Trophoblast cell (in vitro differentiated cells and primary cell): ENCODE results near the gene WDR45.

Experiments used
- DNase-seq, 2 donors: peaks; one replicate each; pipeline ENCODE4 v3.0.0-alpha.2; 2016
- H2AFZ ChIP-seq: 2 replicates; pipeline ENCODE4 v1.6.1; 2013; ENCODE audit warnings: low read length, moderate library complexity, mild to moderate bottlenecking; ENCODE audit not compliant: insufficient read depth, poor library complexity
- H2AK5ac ChIP-seq: 2 replicates; pipeline ENCODE4 v1.6.1; 2013; ENCODE audit warnings: mild to moderate bottlenecking, low read length
- H2BK120ac ChIP-seq: 2 replicates; pipeline ENCODE4 v1.6.1; 2013; ENCODE audit warnings: low read length, mild to moderate bottlenecking, moderate library complexity; ENCODE audit not compliant: insufficient read depth, poor library complexity
- H2BK12ac ChIP-seq: 2 replicates; pipeline ENCODE4 v1.6.1; 2013; ENCODE audit warnings: mild to moderate bottlenecking, low read length, moderate library complexity
- H2BK5ac ChIP-seq: 2 replicates; pipeline ENCODE4 v1.6.1; 2013; ENCODE audit warnings: low read length, low read depth, moderate library complexity, mild to moderate bottlenecking; ENCODE audit not compliant: poor library complexity
- H3K14ac ChIP-seq: 2 replicates; pipeline ENCODE4 v1.6.1; 2013; ENCODE audit warnings: mild to moderate bottlenecking, low read length
- H3K18ac ChIP-seq: 2 replicates; pipeline ENCODE4 v1.6.1; 2013; ENCODE audit warnings: mild to moderate bottlenecking, low read length
- H3K23ac ChIP-seq: 2 replicates; pipeline ENCODE4 v1.6.1; 2013; ENCODE audit warnings: low read length
- H3K27ac ChIP-seq: 2 replicates; pipeline ENCODE4 v1.5.1; 2013; ENCODE audit warnings: low read depth, mild to moderate bottlenecking, inconsistent platforms, low read length, moderate library complexity
- H3K27me3 ChIP-seq: 2 replicates; pipeline ENCODE4 v1.6.1; 2013; ENCODE audit warnings: inconsistent platforms, mild to moderate bottlenecking, low read length, moderate library complexity; ENCODE audit not compliant: insufficient read depth
- H3K36me3 ChIP-seq, 2 experiments: 1 replicate in 1 of 2; 2 replicates in 1 of 2; pipeline ENCODE4 v1.6.1; 2013; ENCODE audit warnings: low read length in 2 of 2, mild to moderate bottlenecking in 2 of 2, moderate library complexity in 1 of 2; ENCODE audit not compliant: insufficient read depth in 2 of 2, control insufficient read depth in 1 of 2
- H3K4ac ChIP-seq: 2 replicates; pipeline ENCODE4 v1.6.1; 2013; ENCODE audit warnings: low read depth, mild to moderate bottlenecking, low read length, moderate library complexity
- H3K4me1 ChIP-seq, 2 experiments: 1 replicate in 1 of 2; 2 replicates in 1 of 2; pipeline ENCODE4 v1.6.1; 2013; ENCODE audit warnings: low read length in 2 of 2, mild to moderate bottlenecking in 2 of 2, moderate library complexity in 1 of 2; ENCODE audit not compliant: insufficient read depth in 2 of 2, control insufficient read depth in 1 of 2
- H3K4me2 ChIP-seq: 2 replicates; pipeline ENCODE4 v1.6.1; 2013; ENCODE audit warnings: inconsistent platforms, mild to moderate bottlenecking, low read length, moderate library complexity
- H3K4me3 ChIP-seq: 2 replicates; pipeline ENCODE4 v1.5.1; 2013; ENCODE audit warnings: mild to moderate bottlenecking, low read depth, low read length, inconsistent platforms
- H3K79me1 ChIP-seq: one replicate; pipeline ENCODE4 v1.6.1; 2013; ENCODE audit warnings: low read length
- H3K79me2 ChIP-seq: 2 replicates; pipeline ENCODE4 v1.6.1; 2013; ENCODE audit warnings: low read length, mild to moderate bottlenecking; ENCODE audit not compliant: control insufficient read depth, insufficient read depth, poor library complexity
- H3K9ac ChIP-seq: 2 replicates; pipeline ENCODE4 v1.6.1; 2013; ENCODE audit warnings: mild to moderate bottlenecking, low read length
- H3K9me3 ChIP-seq: 2 replicates; pipeline ENCODE4 v1.6.1; 2013; ENCODE audit warnings: low read depth, mild to moderate bottlenecking, control low read depth, inconsistent platforms, low read length; ENCODE audit not compliant: insufficient read depth
- H4K12ac ChIP-seq: 2 replicates; pipeline ENCODE4 v1.6.1; 2013; ENCODE audit warnings: low read depth, mild to moderate bottlenecking, low read length, moderate library complexity
- H4K8ac ChIP-seq: 2 replicates; pipeline ENCODE4 v1.6.1; 2013; ENCODE audit warnings: low read depth, mild to moderate bottlenecking, low read length, moderate library complexity
- H4K91ac ChIP-seq: one replicate; pipeline ENCODE4 v1.6.1; 2013; ENCODE audit warnings: low read depth, mild to moderate bottlenecking, low read length, moderate library complexity
- WGBS: extraction: QIAGEN DNeasy Blood & Tissue Kit; methylation state at CpG from one replicate; pipeline ENCODE4 v1.1.7; 2013; ENCODE audit warnings: missing lambda C conversion rate; ENCODE audit not compliant: insufficient read length, insufficient coverage; ENCODE audit errors: extremely low coverage; 5-methylcytosine and 5-hydroxymethylcytosine counted together

The WDR45 gene

GRCh38 chrX:49071877-49072711 lies 7.6 kb downstream of the WDR45 start:
- Histone ChIP-seq H2AFZ (no peak overlapping the region), H3K23ac (no peak overlapping the region), H3K27ac (no peak overlapping the region), H2AK5ac (no peak overlapping the region), H3K79me2 (peaks cover 2% of the 10 kb centered on the region), H4K91ac (no peak overlapping the region), H3K9ac (no peak overlapping the region), H3K79me1 (peaks cover 5% of the 10 kb centered on the region), H3K27me3 (no peaks in the 10 kb centered on the region), H3K18ac (no peak overlapping the region), H3K4me3 (no peak overlapping the region), H3K4me2 (no peak overlapping the region), H3K9me3 (no peaks in the 10 kb centered on the region), H3K36me3 (peaks cover 31 to 40% of the 10 kb centered on the region in 2 experiments), H4K8ac (no peak overlapping the region), H2BK5ac (no peak overlapping the region), H3K4me1 (peaks cover 0 to 12% of the 10 kb centered on the region in 2 experiments), H2BK12ac (no peak overlapping the region), H2BK120ac (no peak overlapping the region), H4K12ac (no peak overlapping the region), H3K14ac (no peak overlapping the region), H3K4ac (no peak overlapping the region)
- no CpG with 5 or more reads among the region's 63 CpGs for WGBS
- DNase-seq, result peak in 1 of 2 donors; percentile 32

- no peak overlapping the region for H3K14ac ChIP-seq
Observed at GRCh38 chrX:49070988-49071387, 8.7 kb downstream of the WDR45 start.

GRCh38 chrX:49069038-49069437 lies 10.6 kb downstream of the WDR45 start:
- no peak for DNase-seq
- Histone ChIP-seq H3K18ac (no peak overlapping the region), H3K4ac (no peak overlapping the region), H3K27ac (no peak overlapping the region), H2AK5ac (no peak overlapping the region), H3K9me3 (no peaks in the 10 kb centered on the region), H3K27me3 (no peaks in the 10 kb centered on the region), H2BK12ac (no peak overlapping the region), H4K12ac (no peak overlapping the region), H4K8ac (no peak overlapping the region), H4K91ac (no peak overlapping the region), H3K36me3 (peaks cover 43 to 51% of the 10 kb centered on the region in 2 experiments), H2BK5ac (no peak overlapping the region), H3K9ac (no peak overlapping the region), H3K4me1 (peaks cover 0 to 5% of the 10 kb centered on the region in 2 experiments), H3K4me2 (no peak overlapping the region), H3K4me3 (no peak overlapping the region), H2AFZ (no peak overlapping the region), H2BK120ac (no peak overlapping the region), H3K79me2 (peaks cover 2% of the 10 kb centered on the region), H3K14ac (no peak overlapping the region), H3K23ac (no peak overlapping the region), H3K79me1 (peaks cover 2% of the 10 kb centered on the region)
- WGBS, result no CpG with 5 or more reads among the region's 11 CpGs

More at GRCh38 chrX:49070988-49071387, 8.7 kb downstream of the WDR45 start:
- Histone ChIP-seq H3K9me3 (no peaks in the 10 kb centered on the region), H3K79me1 (peaks cover 5% of the 10 kb centered on the region), H3K18ac (no peak overlapping the region), H3K27me3 (no peaks in the 10 kb centered on the region), H3K4me2 (no peak overlapping the region), H2BK12ac (no peak overlapping the region), H4K8ac (no peak overlapping the region), H3K4me3 (no peak overlapping the region), H2AFZ (no peak overlapping the region), H3K27ac (no peak overlapping the region), H3K23ac (no peak overlapping the region), H4K91ac (no peak overlapping the region), H2AK5ac (no peak overlapping the region), H3K9ac (no peak overlapping the region), H3K79me2 (peaks cover 2% of the 10 kb centered on the region), H3K36me3 (peaks cover 31 to 40% of the 10 kb centered on the region in 2 experiments), H3K4ac (no peak overlapping the region), H2BK120ac (no peak overlapping the region), H2BK5ac (no peak overlapping the region), H4K12ac (no peak overlapping the region), H3K4me1 (peaks cover 0 to 10% of the 10 kb centered on the region in 2 experiments)
- WGBS, result no CpG with 5 or more reads among the region's 4 CpGs
- no peak for DNase-seq

DNA sequence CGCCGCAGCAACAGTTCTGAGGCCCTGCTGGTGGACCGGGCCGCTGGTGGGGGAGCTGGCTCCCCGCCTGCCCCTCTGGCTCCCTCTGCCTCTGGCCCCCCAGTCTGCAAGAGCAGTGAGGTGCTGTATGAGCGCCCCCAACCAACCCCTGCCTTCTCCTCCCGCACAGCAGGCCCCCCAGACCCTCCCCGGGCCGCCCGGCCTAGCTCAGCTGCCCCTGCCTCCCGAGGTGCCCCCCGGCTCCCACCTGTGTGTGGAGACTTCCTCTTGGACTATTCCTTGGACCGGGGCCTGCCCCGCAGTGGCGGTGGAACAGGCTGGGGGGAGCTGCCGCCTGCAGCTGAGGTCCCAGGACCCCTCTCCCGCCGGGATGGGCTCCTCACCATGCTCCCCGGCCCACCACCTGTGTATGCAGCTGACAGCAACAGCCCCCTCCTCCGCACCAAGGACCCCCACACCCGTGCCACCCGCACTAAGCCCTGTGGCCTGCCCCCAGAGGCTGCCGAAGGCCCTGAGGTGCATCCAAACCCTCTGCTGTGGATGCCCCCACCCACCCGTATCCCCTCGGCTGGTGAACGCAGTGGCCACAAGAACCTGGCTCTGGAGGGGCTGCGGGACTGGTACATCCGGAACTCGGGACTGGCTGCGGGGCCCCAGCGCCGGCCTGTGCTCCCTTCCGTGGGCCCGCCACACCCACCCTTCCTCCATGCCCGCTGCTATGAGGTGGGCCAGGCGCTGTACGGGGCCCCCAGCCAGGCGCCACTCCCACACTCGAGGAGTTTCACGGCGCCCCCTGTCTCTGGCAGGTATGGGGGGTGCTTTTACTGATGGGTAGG lies 12.2 kb downstream of the WDR45 start:
- Histone ChIP-seq H3K79me2 (no peaks in the 10 kb centered on the region), H3K4me1 (no peaks in the 10 kb centered on the region), H2AFZ (no peak overlapping the region), H4K12ac (no peak overlapping the region), H3K36me3 (peaks cover 51 to 60% of the 10 kb centered on the region in 2 experiments), H3K4me2 (no peak overlapping the region), H3K9me3 (no peaks in the 10 kb centered on the region), H3K4ac (no peak overlapping the region), H3K79me1 (no peaks in the 10 kb centered on the region), H3K14ac (no peak overlapping the region), H2AK5ac (no peak overlapping the region), H3K27ac (no peak overlapping the region), H2BK12ac (no peak overlapping the region), H4K8ac (no peak overlapping the region), H2BK120ac (no peak overlapping the region), H3K23ac (no peak overlapping the region), H3K27me3 (no peaks in the 10 kb centered on the region), H3K18ac (no peak overlapping the region), H2BK5ac (no peak overlapping the region), H3K9ac (no peak overlapping the region), H3K4me3 (no peak overlapping the region), H4K91ac (no peak overlapping the region)
- no peak for DNase-seq
- WGBS, result no CpG with 5 or more reads among the region's 41 CpGs
